Endodermal cell (in vitro differentiated cells): ENCODE data around the gene LINGO4. TPM values are rescaled to one million over a fixed set of nuclear protein-coding genes. Genes with fewer than 3 reads are reported as not detected.

Experiments
- DNase-seq: peaks from one replicate; pipeline ENCODE4 v3.0.0-alpha.2; 2017
- H3K27ac ChIP-seq: 2 replicates; pipeline ENCODE4 v1.5.1; 2013; ENCODE audit warnings: mild to moderate bottlenecking, low read depth, low read length, moderate library complexity
- H3K27me3 ChIP-seq: 2 replicates; pipeline ENCODE4 v1.6.1; 2013; ENCODE audit warnings: mild to moderate bottlenecking, low read length, moderate library complexity; ENCODE audit not compliant: insufficient read depth, control insufficient read depth, poor library complexity, severe bottlenecking
- H3K36me3 ChIP-seq: 2 replicates; pipeline ENCODE4 v1.7.0; 2013; ENCODE audit warnings: mild to moderate bottlenecking, low read length, moderate library complexity; ENCODE audit not compliant: control insufficient read depth, insufficient read depth
- H3K4me1 ChIP-seq: one replicate; pipeline ENCODE4 v1.7.0; 2013; ENCODE audit warnings: low read length; ENCODE audit not compliant: control insufficient read depth, insufficient read depth
- H3K4me3 ChIP-seq: 2 replicates; pipeline ENCODE4 v1.5.1; 2013; ENCODE audit warnings: mild to moderate bottlenecking, low read length, moderate library complexity
- H3K9ac ChIP-seq: 2 replicates; pipeline ENCODE4 v1.6.1; 2013; ENCODE audit warnings: mild to moderate bottlenecking, low read length, moderate library complexity; ENCODE audit not compliant: poor library complexity, severe bottlenecking; ENCODE audit errors: extremely low read depth
- H3K9me3 ChIP-seq: 2 replicates; pipeline ENCODE4 v1.6.1; 2013; ENCODE audit warnings: mild to moderate bottlenecking, low read length, moderate library complexity; ENCODE audit not compliant: control insufficient read depth
- H3K27ac Mint-ChIP-seq: 2 replicates; pipeline ENCODE4 v1.8.0; 2020; ENCODE audit warnings: mixed read lengths
- H3K27me3 Mint-ChIP-seq: 2 replicates; pipeline ENCODE4 v1.8.0; 2021; ENCODE audit warnings: mild to moderate bottlenecking, mixed read lengths; ENCODE audit not compliant: insufficient read depth
- H3K36me3 Mint-ChIP-seq: 2 replicates; pipeline ENCODE4 v1.8.0; 2020; ENCODE audit warnings: low read depth, mixed read lengths
- H3K4me1 Mint-ChIP-seq: 2 replicates; pipeline ENCODE4 v1.8.0; 2020; ENCODE audit warnings: mixed read lengths
- H3K4me3 Mint-ChIP-seq: 2 replicates; pipeline ENCODE4 v1.8.0; 2020; ENCODE audit warnings: mild to moderate bottlenecking, moderate library complexity, mixed read lengths
- H3K9me3 Mint-ChIP-seq: 2 replicates; pipeline ENCODE4 v1.8.0; 2020; ENCODE audit warnings: mild to moderate bottlenecking, mixed read lengths
- WGBS, 2 experiments: methylation state at CpG; one replicate each; pipeline versions ENCODE4 v1.1.5 to v1.1.7; 2013; ENCODE audit warnings: missing lambda C conversion rate in 2 of 2, mixed read lengths in 1 of 2; ENCODE audit not compliant: insufficient coverage in 1 of 2, insufficient read length in 1 of 2; 5-methylcytosine and 5-hydroxymethylcytosine counted together
- total RNA-seq, 2 donors: library from RNA; stranded (reverse); fragmentation: NEBNext Ultra II Directional in 1 of 2; extraction: Animal tissue kit (Norgen Biotek cat#: 25700) in 1 of 2; gene quantifications; 2 replicates in 1 of 2; 3 replicates in 1 of 2; pipeline ENCODE4 v1.2.1, GENCODE V29; 2021
- TF ChIP-seq, protein P1 (sequence below): fragments of 200-600 bp; sonication (generic); conservative IDR thresholded peaks from 2 replicates; pipeline ENCODE4 v1.5.0; 2021; ENCODE audit warnings: antibody characterized with exemption, mild to moderate bottlenecking

Gene LINGO4
- total RNA-seq, 2 donors from 2014 or later = not detected

- Mint-ChIP-seq H3K9me3 (no peaks in the 10 kb centered on the region), H3K36me3 (no peaks in the 10 kb centered on the region), H3K27ac (no peak overlapping the region), H3K4me1 (peaks cover 8% of the 10 kb centered on the region), H3K27me3 (peaks cover 36% of the 10 kb centered on the region), H3K4me3 (peak overlapping the region; percentile 71)
- Histone ChIP-seq H3K9me3 (no peaks in the 10 kb centered on the region), H3K36me3 (no peaks in the 10 kb centered on the region), H3K9ac (no peak overlapping the region), H3K27ac (no peak overlapping the region), H3K4me1 (no peaks in the 10 kb centered on the region), H3K27me3 (peaks cover 49% of the 10 kb centered on the region), H3K4me3 (peak overlapping the region; percentile 74)
- no peak for DNase-seq
- TF ChIP-seq, protein P1, sequence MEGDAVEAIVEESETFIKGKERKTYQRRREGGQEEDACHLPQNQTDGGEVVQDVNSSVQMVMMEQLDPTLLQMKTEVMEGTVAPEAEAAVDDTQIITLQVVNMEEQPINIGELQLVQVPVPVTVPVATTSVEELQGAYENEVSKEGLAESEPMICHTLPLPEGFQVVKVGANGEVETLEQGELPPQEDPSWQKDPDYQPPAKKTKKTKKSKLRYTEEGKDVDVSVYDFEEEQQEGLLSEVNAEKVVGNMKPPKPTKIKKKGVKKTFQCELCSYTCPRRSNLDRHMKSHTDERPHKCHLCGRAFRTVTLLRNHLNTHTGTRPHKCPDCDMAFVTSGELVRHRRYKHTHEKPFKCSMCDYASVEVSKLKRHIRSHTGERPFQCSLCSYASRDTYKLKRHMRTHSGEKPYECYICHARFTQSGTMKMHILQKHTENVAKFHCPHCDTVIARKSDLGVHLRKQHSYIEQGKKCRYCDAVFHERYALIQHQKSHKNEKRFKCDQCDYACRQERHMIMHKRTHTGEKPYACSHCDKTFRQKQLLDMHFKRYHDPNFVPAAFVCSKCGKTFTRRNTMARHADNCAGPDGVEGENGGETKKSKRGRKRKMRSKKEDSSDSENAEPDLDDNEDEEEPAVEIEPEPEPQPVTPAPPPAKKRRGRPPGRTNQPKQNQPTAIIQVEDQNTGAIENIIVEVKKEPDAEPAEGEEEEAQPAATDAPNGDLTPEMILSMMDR = no peak
Measured at GRCh38 chr1:151840421-151840820, 35.2 kb upstream of the LINGO4 start.

- Mint-ChIP-seq H3K4me3 (peak within 1 kb of the TSS; percentile 71), H3K4me1 (peaks cover 8% of the 10 kb centered on the region), H3K9me3 (no peaks in the 10 kb centered on the region), H3K36me3 (no peaks in the 10 kb centered on the region), H3K27ac (peak within 1 kb of the TSS; percentile 96), H3K27me3 (peaks cover 36% of the 10 kb centered on the region)
- 8 to 9% methylated on average over 18 to 47 of the region's 47 CpGs for WGBS, 2 experiments
- TF ChIP-seq, protein P1 = peak; percentile 58
- DNase-seq = peak; percentile 93
- Histone ChIP-seq H3K4me1 (no peaks in the 10 kb centered on the region), H3K27ac (no peak within 1 kb of the TSS), H3K9me3 (no peaks in the 10 kb centered on the region), H3K9ac (no peak within 1 kb of the TSS), H3K27me3 (peaks cover 49% of the 10 kb centered on the region), H3K36me3 (no peaks in the 10 kb centered on the region), H3K4me3 (peak within 1 kb of the TSS; percentile 74)
Measured at GRCh38 chr1:151839457-151840403, 34.5 kb upstream of the LINGO4 start, which contains the start of gene C2CD4D. Gene C2CD4D (minus strand): TSS chr1:151839820. CDS start chr1:151838989, 831 bp downstream.

- no peaks in the 10 kb centered on the region for H3K36me3 Mint-ChIP-seq
- Histone ChIP-seq H3K4me3 (peak overlapping the region; percentile 74), H3K9ac (no peak overlapping the region), H3K9me3 (no peaks in the 10 kb centered on the region), H3K4me1 (no peaks in the 10 kb centered on the region), H3K27me3 (peaks cover 49% of the 10 kb centered on the region), H3K36me3 (no peaks in the 10 kb centered on the region), H3K27ac (no peak overlapping the region)
- 13 to 18% methylated on average over 1 to 16 of the region's 16 CpGs for WGBS, 2 experiments
- DNase-seq = no peak
- peak overlapping the region; percentile 71 for H3K4me3 Mint-ChIP-seq
- peaks cover 8% of the 10 kb centered on the region for H3K4me1 Mint-ChIP-seq
- TF ChIP-seq, protein P1 = no peak
- H3K27ac Mint-ChIP-seq = no peak overlapping the region
- peaks cover 36% of the 10 kb centered on the region for H3K27me3 Mint-ChIP-seq
- no peaks in the 10 kb centered on the region for H3K9me3 Mint-ChIP-seq
Measured at GRCh38 chr1:151839082-151839412, 33.8 kb upstream of the LINGO4 start.
